Measurements from ENCODE around the gene GOLGA6L10.
"Not testable (repeated sequence)": the region's sequence is repeated elsewhere in the genome, so short reads cannot be mapped to it uniquely, and the experiment has no call there.

DNA sequence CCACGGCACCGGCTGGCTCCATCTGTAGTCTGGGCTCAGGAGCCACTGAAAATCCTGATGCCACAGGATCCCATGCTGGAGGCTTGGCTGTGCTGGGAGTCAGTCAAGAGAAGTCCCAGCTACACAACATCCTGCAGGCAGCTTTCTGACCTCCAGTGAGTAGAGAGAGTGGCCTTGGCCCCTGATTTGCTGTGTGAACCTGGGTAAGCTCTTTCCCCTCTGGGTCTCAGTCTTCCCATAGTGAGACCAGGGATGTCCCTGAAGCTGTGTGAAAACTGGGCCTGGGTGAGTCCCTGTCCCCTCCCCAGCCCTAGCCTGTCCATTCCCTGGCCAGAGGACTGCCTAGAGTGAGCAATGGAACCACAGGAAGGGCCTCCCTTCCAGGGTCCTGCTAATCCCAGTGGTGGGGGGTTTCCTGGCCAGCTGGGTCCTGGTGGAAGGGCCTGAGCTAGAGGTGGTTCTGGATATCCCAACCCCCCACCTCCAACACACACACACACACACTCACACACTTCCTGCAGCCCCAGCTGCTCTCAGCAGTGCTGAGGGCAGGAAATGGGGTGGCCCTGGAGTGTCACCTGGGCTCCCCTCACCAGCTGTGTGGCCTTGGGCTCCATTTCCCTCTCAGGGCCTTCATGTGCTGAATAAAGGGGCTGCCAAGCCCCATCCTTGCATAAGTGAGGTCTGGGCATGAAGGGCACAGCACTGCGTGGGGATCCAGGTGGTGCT, 17.5 kb downstream of the GOLGA6L10 start:
- TF ChIP-seq ELF1 (IDR thresholded peaks at IDR 0.05), result not testable (repeated sequence)
- TF ChIP-seq, protein P1, sequence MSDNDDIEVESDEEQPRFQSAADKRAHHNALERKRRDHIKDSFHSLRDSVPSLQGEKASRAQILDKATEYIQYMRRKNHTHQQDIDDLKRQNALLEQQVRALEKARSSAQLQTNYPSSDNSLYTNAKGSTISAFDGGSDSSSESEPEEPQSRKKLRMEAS (IDR thresholded peaks at IDR 0.05; ENCODE audit: low read depth), result not testable (repeated sequence)

Data from SK-N-SH (cell line).